Mammary epithelial cell (primary cell): Measurements from ENCODE around the gene RELN.

Experiments
- CTCF ChIP-seq, 2 donors: IDR thresholded peaks in 1 of 2; conservative IDR thresholded peaks in 1 of 2; 2 replicates each; pipeline ENCODE4 v1.5.1; 2011 to 2012; ENCODE audit warnings: inconsistent platforms in 2 of 2, low read length in 2 of 2, mild to moderate bottlenecking in 2 of 2, control low read depth in 1 of 2, low read depth in 1 of 2; ENCODE audit not compliant: insufficient read depth in 1 of 2; ENCODE audit errors: extremely low read depth in 1 of 2
- EZH2 ChIP-seq: IDR thresholded peaks from 2 replicates; pipeline ENCODE4 v1.6.1; 2012; ENCODE audit warnings: low read length, inconsistent platforms, borderline replicate concordance

- TF ChIP-seq CTCF (conservative IDR thresholded peaks at IDR 0.05 in 1 of 2, IDR thresholded peaks at IDR 0.05 in 1 of 2; ENCODE audit: extremely low read depth in 1 of 2, insufficient read depth in 1 of 2, low read depth in 1 of 2, low read length in 2 of 2) (no peak), EZH2 (no peak)
Measured at GRCh38 chr7:103805346-103805745, 184.1 kb downstream of the RELN start.
